Measurements from ENCODE around the gene NPFFR1. TPM values are rescaled to one million over a fixed set of nuclear protein-coding genes. Genes with fewer than 3 reads are reported as not detected.

The NPFFR1 gene
- total RNA-seq, 2 experiments from 2014 or later: not detected

GRCh38 chr10:70222340-70222794 lies 61.4 kb downstream of the NPFFR1 start:
- intact Hi-C loops (cut with micrococcal nuclease; ENCODE audit: unreplicated experiment): loop anchor here (2.0 kb wide), 1 partner anchor 42 kb away; no protein-coding TSS in a partner anchor
- H3K4me2 ChIP-seq (ENCODE audit: low read length): no peak overlapping the region
- DNase-seq (ENCODE audit: low spot score): no peak

GRCh38 chr10:70221030-70221429 lies 62.8 kb downstream of the NPFFR1 start:
- Histone ChIP-seq H3K9me3 (ENCODE audit: low read length) (peaks cover 5% of the 10 kb centered on the region; the same call in 1 of the 2 replicates), H4K20me1 (ENCODE audit: insufficient read depth, low read length) (peaks cover 17% of the 10 kb centered on the region), H3K27ac (ENCODE audit: low read depth, low read length, poor library complexity, severe bottlenecking) (peak overlapping the region; percentile 5), H3K9me2 (ENCODE audit: insufficient read depth, low read length) (no peaks in the 10 kb centered on the region), H2AFZ (ENCODE audit: low read length) (no peak overlapping the region), H3K36me3 (ENCODE audit: insufficient read depth, low read length) (peaks cover 91% of the 10 kb centered on the region), H3K4me2 (ENCODE audit: low read length) (peak overlapping the region; percentile 42), H3K79me2 (ENCODE audit: insufficient read depth, low read depth, low read length) (peaks cover 65% of the 10 kb centered on the region), H3K4me3 (ENCODE audit: low read depth, low read length, poor library complexity, severe bottlenecking) (no peak overlapping the region), H3K4me1 (ENCODE audit: insufficient read depth, low read length, poor library complexity, severe bottlenecking) (peaks cover 23% of the 10 kb centered on the region)
- TF ChIP-seq, protein P1, sequence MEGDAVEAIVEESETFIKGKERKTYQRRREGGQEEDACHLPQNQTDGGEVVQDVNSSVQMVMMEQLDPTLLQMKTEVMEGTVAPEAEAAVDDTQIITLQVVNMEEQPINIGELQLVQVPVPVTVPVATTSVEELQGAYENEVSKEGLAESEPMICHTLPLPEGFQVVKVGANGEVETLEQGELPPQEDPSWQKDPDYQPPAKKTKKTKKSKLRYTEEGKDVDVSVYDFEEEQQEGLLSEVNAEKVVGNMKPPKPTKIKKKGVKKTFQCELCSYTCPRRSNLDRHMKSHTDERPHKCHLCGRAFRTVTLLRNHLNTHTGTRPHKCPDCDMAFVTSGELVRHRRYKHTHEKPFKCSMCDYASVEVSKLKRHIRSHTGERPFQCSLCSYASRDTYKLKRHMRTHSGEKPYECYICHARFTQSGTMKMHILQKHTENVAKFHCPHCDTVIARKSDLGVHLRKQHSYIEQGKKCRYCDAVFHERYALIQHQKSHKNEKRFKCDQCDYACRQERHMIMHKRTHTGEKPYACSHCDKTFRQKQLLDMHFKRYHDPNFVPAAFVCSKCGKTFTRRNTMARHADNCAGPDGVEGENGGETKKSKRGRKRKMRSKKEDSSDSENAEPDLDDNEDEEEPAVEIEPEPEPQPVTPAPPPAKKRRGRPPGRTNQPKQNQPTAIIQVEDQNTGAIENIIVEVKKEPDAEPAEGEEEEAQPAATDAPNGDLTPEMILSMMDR (conservative IDR thresholded peaks at IDR 0.05; ENCODE audit: low read length): no peak
- no peak for TF ChIP-seq EZH2phosphoT487 (IDR thresholded peaks at IDR 0.05; ENCODE audit: borderline replicate concordance, low read depth, low read length)
- intact Hi-C loops (cut with micrococcal nuclease; ENCODE audit: unreplicated experiment): loop anchor here (1.0 kb wide), 2 partner anchors 127 to 143 kb away; no protein-coding TSS in a partner anchor
- peak; percentile 13 for DNase-seq (ENCODE audit: low spot score)
- ChIA-PET CTCF (ENCODE audit: unreplicated experiment) (interaction anchor here (0.9 to 1.3 kb wide), 7 partner anchors 11 to 143 kb away, joined by 3 to 14 read pairs (median 4); no protein-coding TSS in a partner anchor), POLR2A (interaction anchor here (1.2 to 2.4 kb wide), 3 partner anchors 11 to 143 kb away, joined by 3 to 12 read pairs (median 7); no protein-coding TSS in a partner anchor)
- BruUV-seq (replicated peaks): no TSS peak

More at GRCh38 chr10:70222340-70222794, 61.4 kb downstream of the NPFFR1 start:
- peaks cover 21% of the 10 kb centered on the region for H4K20me1 ChIP-seq (ENCODE audit: insufficient read depth, low read length)
- peaks cover 75% of the 10 kb centered on the region for H3K79me2 ChIP-seq (ENCODE audit: insufficient read depth, low read depth, low read length)
- no peaks in the 10 kb centered on the region for H3K9me2 ChIP-seq (ENCODE audit: insufficient read depth, low read length)
- ChIA-PET POLR2A (interaction anchor here (0.6 to 2.4 kb wide), 5 partner anchors 10 to 190 kb away, joined by 3 to 12 read pairs (median 4); no protein-coding TSS in a partner anchor), CTCF (ENCODE audit: unreplicated experiment) (interaction anchor here (0.9 to 1.3 kb wide), 3 partner anchors 11 to 133 kb away, joined by 3 to 5 read pairs (median 4); partner anchors contain the start of gene PPA1)
- no TSS peak for BruUV-seq (replicated peaks)
- peaks cover 91% of the 10 kb centered on the region for H3K36me3 ChIP-seq (ENCODE audit: insufficient read depth, low read length)
- no peak overlapping the region for H2AFZ ChIP-seq (ENCODE audit: low read length)
- TF ChIP-seq, protein P1 (conservative IDR thresholded peaks at IDR 0.05; ENCODE audit: low read length): no peak
- TF ChIP-seq EZH2phosphoT487 (IDR thresholded peaks at IDR 0.05; ENCODE audit: borderline replicate concordance, low read depth, low read length): no peak
- no peak overlapping the region for H3K4me3 ChIP-seq (ENCODE audit: low read depth, low read length, poor library complexity, severe bottlenecking)
- H3K4me1 ChIP-seq (ENCODE audit: insufficient read depth, low read length, poor library complexity, severe bottlenecking): peaks cover 27% of the 10 kb centered on the region
- peaks cover 5% of the 10 kb centered on the region; the same call in 1 of the 2 replicates for H3K9me3 ChIP-seq (ENCODE audit: low read length)
- no peak overlapping the region for H3K27ac ChIP-seq (ENCODE audit: low read depth, low read length, poor library complexity, severe bottlenecking)

DNA sequence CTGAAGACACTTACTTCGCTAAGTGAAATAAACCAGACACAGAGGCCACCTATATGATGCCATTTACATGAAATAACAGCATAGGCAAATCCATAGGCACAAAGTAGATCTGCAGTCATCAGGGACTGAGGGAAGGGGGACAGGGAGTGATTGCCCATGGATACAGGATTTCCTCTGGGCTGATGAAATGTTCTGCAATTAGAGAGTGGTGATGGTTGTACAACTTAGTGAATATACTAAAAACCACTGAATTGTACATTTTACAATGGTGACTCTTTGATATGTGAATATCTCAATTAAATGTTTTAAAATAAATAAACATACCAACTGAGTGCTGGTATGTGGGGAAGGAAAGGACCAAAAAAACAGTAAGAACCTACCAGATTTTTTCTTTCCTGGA lies 70.9 kb downstream of the NPFFR1 start:
- H3K9me2 ChIP-seq (ENCODE audit: insufficient read depth, low read length): no peaks in the 10 kb centered on the region
- intact Hi-C loops (cut with micrococcal nuclease; ENCODE audit: unreplicated experiment): no loop called here
- H3K79me2 ChIP-seq (ENCODE audit: insufficient read depth, low read depth, low read length): 0 out of 2 replicates have a peak, but pooled peaks cover 6% of the 10 kb centered on the region
- no TSS peak for BruUV-seq (replicated peaks)
- peaks cover 99% of the 10 kb centered on the region for H3K36me3 ChIP-seq (ENCODE audit: insufficient read depth, low read length)
- H4K20me1 ChIP-seq (ENCODE audit: insufficient read depth, low read length): no peaks in the 10 kb centered on the region
- H2AFZ ChIP-seq (ENCODE audit: low read length): no peak overlapping the region
- ChIA-PET POLR2A (no interaction called here), CTCF (ENCODE audit: unreplicated experiment) (no interaction called here)
- H3K27ac ChIP-seq (ENCODE audit: low read depth, low read length, poor library complexity, severe bottlenecking): no peak overlapping the region
- no peak for TF ChIP-seq EZH2phosphoT487 (IDR thresholded peaks at IDR 0.05; ENCODE audit: borderline replicate concordance, low read depth, low read length)
- TF ChIP-seq, protein P1 (conservative IDR thresholded peaks at IDR 0.05; ENCODE audit: low read length): no peak
- H3K4me2 ChIP-seq (ENCODE audit: low read length): no peak overlapping the region
- no peaks in the 10 kb centered on the region for H3K9me3 ChIP-seq (ENCODE audit: low read length)
- H3K4me1 ChIP-seq (ENCODE audit: insufficient read depth, low read length, poor library complexity, severe bottlenecking): no peaks in the 10 kb centered on the region
- no peak for DNase-seq (ENCODE audit: low spot score)
- H3K4me3 ChIP-seq (ENCODE audit: low read depth, low read length, poor library complexity, severe bottlenecking): no peak overlapping the region
